ENCODE data around the gene SEL1L. TPM values are rescaled to one million over a fixed set of nuclear protein-coding genes. Genes with fewer than 3 reads are reported as not detected.

SEL1L gene
- total and polyA plus RNA-seq, 2 experiments from 2014 or later = 20.6 to 22.6 TPM

DNA sequence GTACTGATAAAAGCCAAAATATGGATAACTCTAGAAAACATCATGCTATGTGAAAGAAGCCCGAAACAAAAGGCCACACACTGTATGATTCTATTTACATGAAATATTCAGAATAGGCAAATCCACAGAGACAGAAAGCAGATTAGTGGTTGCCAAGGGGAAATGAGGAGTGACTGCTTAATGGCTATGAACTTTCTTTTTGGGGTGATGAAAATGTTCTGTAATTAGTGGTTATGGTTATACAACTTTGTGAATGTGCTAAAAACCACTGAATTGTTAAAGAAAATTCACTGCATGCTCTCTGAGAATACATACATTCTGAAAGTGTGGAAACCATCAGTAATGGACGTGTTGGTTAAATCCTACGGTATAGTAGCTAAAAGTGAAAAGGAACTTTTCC lies 93.6 kb downstream of the SEL1L start:
- Mint-ChIP-seq H3K36me3 (ENCODE audit: low read depth) (no peaks in the 10 kb centered on the region; the same call in 2 of the 3 replicates), H3K9me3 (peaks cover 4% of the 10 kb centered on the region; the same call in 2 of the 3 replicates), H3K4me3 (no peak overlapping the region), H3K27ac (no peak overlapping the region), H3K27me3 (ENCODE audit: insufficient read depth, low read depth, poor library complexity) (peaks cover 9% of the 10 kb centered on the region), H3K4me1 (peaks cover 12% of the 10 kb centered on the region)
- Histone ChIP-seq H2AFZ (no peak overlapping the region), H3K79me2 (replicated peaks; ENCODE audit: insufficient read depth) (peaks cover 5% of the 10 kb centered on the region), H3K36me3 (ENCODE audit: insufficient read depth) (no peaks in the 10 kb centered on the region), H3F3A (replicated peaks; ENCODE audit: low read depth) (no peaks in the 10 kb centered on the region), H3K4me2 (no peak overlapping the region), H3K9me2 (ENCODE audit: insufficient read depth) (no peaks in the 10 kb centered on the region), H4K20me1 (replicated peaks; ENCODE audit: insufficient read depth) (no peaks in the 10 kb centered on the region), H3K27me3 (ENCODE audit: insufficient read depth) (peaks cover 25% of the 10 kb centered on the region), H3K4me3 (no peak overlapping the region), H3K27ac (ENCODE audit: low read depth) (no peak overlapping the region), H3K4me1 (ENCODE audit: insufficient read depth) (peaks cover 3% of the 10 kb centered on the region)
- TF ChIP-seq POLR2AphosphoS5 (IDR thresholded peaks at IDR 0.05; ENCODE audit: low read depth) (no peak), STAT1 (IDR thresholded peaks at IDR 0.05; ENCODE audit: unreplicated experiment) (no peak)
- TF ChIP-seq, protein P1, sequence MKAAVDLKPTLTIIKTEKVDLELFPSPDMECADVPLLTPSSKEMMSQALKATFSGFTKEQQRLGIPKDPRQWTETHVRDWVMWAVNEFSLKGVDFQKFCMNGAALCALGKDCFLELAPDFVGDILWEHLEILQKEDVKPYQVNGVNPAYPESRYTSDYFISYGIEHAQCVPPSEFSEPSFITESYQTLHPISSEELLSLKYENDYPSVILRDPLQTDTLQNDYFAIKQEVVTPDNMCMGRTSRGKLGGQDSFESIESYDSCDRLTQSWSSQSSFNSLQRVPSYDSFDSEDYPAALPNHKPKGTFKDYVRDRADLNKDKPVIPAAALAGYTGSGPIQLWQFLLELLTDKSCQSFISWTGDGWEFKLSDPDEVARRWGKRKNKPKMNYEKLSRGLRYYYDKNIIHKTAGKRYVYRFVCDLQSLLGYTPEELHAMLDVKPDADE (IDR thresholded peaks at IDR 0.05) = no peak
- DNase-seq (ENCODE audit: low spot score) (no peak), ATAC-seq (no peak)

DNA sequence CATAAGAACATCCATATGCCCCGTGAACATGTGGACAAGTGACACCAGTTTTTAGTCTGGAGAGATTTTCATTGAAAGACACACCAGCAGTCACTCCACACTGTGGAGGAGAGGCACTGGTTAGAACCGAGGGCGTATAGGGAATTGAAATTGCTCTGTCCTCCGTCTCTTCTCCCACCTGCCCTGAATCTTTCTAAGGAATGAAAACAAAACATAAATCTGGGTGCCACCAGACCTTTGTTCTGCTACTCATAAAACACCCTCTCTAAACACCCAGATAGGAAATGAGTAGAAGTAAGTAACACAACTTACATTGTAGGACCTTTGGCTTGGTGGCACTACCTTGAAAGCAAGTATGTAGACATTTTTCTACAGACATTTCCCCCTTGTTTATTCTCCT lies 96.4 kb downstream of the SEL1L start:
- ATAC-seq (no peak), DNase-seq (ENCODE audit: low spot score) (no peak)
- Mint-ChIP-seq H3K27me3 (ENCODE audit: insufficient read depth, low read depth, poor library complexity) (peaks cover 12% of the 10 kb centered on the region), H3K4me3 (peak overlapping the region; percentile 80), H3K27ac (no peak overlapping the region), H3K4me1 (peaks cover 38% of the 10 kb centered on the region), H3K9me3 (no peaks in the 10 kb centered on the region; the same call in 2 of the 3 replicates), H3K36me3 (ENCODE audit: low read depth) (peaks cover 6% of the 10 kb centered on the region; the same call in 2 of the 3 replicates)
- peak overlapping the region; percentile 83 for H3K4me2 ChIP-seq
- H2AFZ ChIP-seq = no peak overlapping the region
- H3K9me2 ChIP-seq (ENCODE audit: insufficient read depth) = no peaks in the 10 kb centered on the region
- peaks cover 27% of the 10 kb centered on the region for H3K79me2 ChIP-seq (replicated peaks; ENCODE audit: insufficient read depth)
- peaks cover 28% of the 10 kb centered on the region for H3K4me1 ChIP-seq (ENCODE audit: insufficient read depth)
- H3K4me3 ChIP-seq = peak overlapping the region; percentile 73
- H4K20me1 ChIP-seq (replicated peaks; ENCODE audit: insufficient read depth) = 0 out of 2 replicates have a peak, but pooled peaks cover 4% of the 10 kb centered on the region
- H3F3A ChIP-seq (replicated peaks; ENCODE audit: low read depth) = no peaks in the 10 kb centered on the region
- peaks cover 25% of the 10 kb centered on the region for H3K27me3 ChIP-seq (ENCODE audit: insufficient read depth)
- H3K27ac ChIP-seq (ENCODE audit: low read depth) = no peak overlapping the region
- H3K36me3 ChIP-seq (ENCODE audit: insufficient read depth) = no peaks in the 10 kb centered on the region
- TF ChIP-seq ZNF331 (CRISPR knock-in tag; IDR thresholded peaks at IDR 0.05; ENCODE audit: low read depth) = no peak
- TF ChIP-seq STAT1 (IDR thresholded peaks at IDR 0.05; ENCODE audit: unreplicated experiment) = no peak
- TF ChIP-seq, protein P2, sequence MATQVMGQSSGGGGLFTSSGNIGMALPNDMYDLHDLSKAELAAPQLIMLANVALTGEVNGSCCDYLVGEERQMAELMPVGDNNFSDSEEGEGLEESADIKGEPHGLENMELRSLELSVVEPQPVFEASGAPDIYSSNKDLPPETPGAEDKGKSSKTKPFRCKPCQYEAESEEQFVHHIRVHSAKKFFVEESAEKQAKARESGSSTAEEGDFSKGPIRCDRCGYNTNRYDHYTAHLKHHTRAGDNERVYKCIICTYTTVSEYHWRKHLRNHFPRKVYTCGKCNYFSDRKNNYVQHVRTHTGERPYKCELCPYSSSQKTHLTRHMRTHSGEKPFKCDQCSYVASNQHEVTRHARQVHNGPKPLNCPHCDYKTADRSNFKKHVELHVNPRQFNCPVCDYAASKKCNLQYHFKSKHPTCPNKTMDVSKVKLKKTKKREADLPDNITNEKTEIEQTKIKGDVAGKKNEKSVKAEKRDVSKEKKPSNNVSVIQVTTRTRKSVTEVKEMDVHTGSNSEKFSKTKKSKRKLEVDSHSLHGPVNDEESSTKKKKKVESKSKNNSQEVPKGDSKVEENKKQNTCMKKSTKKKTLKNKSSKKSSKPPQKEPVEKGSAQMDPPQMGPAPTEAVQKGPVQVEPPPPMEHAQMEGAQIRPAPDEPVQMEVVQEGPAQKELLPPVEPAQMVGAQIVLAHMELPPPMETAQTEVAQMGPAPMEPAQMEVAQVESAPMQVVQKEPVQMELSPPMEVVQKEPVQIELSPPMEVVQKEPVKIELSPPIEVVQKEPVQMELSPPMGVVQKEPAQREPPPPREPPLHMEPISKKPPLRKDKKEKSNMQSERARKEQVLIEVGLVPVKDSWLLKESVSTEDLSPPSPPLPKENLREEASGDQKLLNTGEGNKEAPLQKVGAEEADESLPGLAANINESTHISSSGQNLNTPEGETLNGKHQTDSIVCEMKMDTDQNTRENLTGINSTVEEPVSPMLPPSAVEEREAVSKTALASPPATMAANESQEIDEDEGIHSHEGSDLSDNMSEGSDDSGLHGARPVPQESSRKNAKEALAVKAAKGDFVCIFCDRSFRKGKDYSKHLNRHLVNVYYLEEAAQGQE (IDR thresholded peaks at IDR 0.05; ENCODE audit: unreplicated experiment) = no peak
- no peak for TF ChIP-seq CREB1 (CRISPR knock-in tag; IDR thresholded peaks at IDR 0.05; ENCODE audit: low read depth)
- TF ChIP-seq, protein P3, sequence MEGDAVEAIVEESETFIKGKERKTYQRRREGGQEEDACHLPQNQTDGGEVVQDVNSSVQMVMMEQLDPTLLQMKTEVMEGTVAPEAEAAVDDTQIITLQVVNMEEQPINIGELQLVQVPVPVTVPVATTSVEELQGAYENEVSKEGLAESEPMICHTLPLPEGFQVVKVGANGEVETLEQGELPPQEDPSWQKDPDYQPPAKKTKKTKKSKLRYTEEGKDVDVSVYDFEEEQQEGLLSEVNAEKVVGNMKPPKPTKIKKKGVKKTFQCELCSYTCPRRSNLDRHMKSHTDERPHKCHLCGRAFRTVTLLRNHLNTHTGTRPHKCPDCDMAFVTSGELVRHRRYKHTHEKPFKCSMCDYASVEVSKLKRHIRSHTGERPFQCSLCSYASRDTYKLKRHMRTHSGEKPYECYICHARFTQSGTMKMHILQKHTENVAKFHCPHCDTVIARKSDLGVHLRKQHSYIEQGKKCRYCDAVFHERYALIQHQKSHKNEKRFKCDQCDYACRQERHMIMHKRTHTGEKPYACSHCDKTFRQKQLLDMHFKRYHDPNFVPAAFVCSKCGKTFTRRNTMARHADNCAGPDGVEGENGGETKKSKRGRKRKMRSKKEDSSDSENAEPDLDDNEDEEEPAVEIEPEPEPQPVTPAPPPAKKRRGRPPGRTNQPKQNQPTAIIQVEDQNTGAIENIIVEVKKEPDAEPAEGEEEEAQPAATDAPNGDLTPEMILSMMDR (conservative IDR thresholded peaks at IDR 0.05; ENCODE audit: low read depth in 2 of 2) = no peak
- no peak for TF ChIP-seq NANOG (IDR thresholded peaks at IDR 0.05; ENCODE audit: borderline replicate concordance)
- no peak for TF ChIP-seq JUNB (IDR thresholded peaks at IDR 0.05; ENCODE audit: unreplicated experiment)
- no peak for TF ChIP-seq EZH2 (IDR thresholded peaks at IDR 0.05; ENCODE audit: low read depth, unreplicated experiment)
- no peak for TF ChIP-seq POLR2AphosphoS5 (IDR thresholded peaks at IDR 0.05; ENCODE audit: low read depth)
- TF ChIP-seq, protein P1 (IDR thresholded peaks at IDR 0.05) = no peak
- TF ChIP-seq ZNF114 (CRISPR knock-in tag; IDR thresholded peaks at IDR 0.05) = no peak
